ENCODE measurements around the gene CARS2.

Gene CARS2

DNA sequence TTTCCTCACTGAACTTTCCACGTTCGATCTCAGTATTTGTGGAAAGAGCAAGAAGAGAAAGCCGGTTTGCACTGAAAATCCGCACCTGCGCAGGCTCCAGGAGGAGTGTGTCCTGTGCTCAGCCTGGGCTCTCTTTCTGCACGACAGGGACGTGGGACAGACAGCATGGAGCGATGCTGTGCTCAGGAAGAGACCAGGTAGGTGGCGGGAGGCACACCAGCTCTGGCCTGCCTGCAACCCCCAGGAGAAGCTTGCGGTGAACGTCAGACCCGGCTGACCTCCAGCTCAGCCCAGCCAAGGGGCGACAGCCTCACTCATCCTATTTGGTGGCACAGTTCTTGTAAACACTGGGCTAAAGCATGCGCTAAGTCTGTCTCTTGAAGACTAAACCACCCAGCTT, 54.6 kb downstream of the CARS2 start:
- H3K27me3 ChIP-seq: no peaks in the 10 kb centered on the region
- no peak for DNase-seq
- no peak overlapping the region for H3K4me3 ChIP-seq (ENCODE audit: low read depth, low read length)
- TF ChIP-seq, protein P1, sequence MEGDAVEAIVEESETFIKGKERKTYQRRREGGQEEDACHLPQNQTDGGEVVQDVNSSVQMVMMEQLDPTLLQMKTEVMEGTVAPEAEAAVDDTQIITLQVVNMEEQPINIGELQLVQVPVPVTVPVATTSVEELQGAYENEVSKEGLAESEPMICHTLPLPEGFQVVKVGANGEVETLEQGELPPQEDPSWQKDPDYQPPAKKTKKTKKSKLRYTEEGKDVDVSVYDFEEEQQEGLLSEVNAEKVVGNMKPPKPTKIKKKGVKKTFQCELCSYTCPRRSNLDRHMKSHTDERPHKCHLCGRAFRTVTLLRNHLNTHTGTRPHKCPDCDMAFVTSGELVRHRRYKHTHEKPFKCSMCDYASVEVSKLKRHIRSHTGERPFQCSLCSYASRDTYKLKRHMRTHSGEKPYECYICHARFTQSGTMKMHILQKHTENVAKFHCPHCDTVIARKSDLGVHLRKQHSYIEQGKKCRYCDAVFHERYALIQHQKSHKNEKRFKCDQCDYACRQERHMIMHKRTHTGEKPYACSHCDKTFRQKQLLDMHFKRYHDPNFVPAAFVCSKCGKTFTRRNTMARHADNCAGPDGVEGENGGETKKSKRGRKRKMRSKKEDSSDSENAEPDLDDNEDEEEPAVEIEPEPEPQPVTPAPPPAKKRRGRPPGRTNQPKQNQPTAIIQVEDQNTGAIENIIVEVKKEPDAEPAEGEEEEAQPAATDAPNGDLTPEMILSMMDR (IDR thresholded peaks at IDR 0.05; ENCODE audit: low read depth, low read length): no peak
- H3K4me1 ChIP-seq: no peaks in the 10 kb centered on the region
- peaks cover 9% of the 10 kb centered on the region for H3K36me3 ChIP-seq
- no peaks in the 10 kb centered on the region for H3K9me3 ChIP-seq

DNA sequence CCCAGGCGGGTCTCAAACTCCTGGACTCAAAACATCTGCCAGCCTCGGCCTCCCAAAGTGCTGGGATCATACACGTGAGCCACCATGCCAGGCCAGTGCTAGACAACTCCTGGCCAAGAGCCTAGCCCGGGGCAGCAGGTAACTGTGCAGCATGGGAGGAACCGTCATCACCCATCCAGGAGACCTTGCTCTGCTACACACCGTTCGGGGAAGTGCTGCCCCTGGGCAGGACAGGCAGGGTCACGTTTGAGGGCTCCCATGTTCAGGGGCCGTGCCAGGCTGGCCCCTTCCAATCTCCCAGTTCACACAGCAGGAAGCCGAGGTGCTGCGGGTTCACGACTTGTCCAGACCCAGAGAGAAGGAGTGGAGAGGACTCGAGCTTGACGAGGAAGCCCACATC, 55.5 kb downstream of the CARS2 start:
- Histone ChIP-seq H3K4me3 (ENCODE audit: low read depth, low read length) (no peak overlapping the region), H3K36me3 (peaks cover 4% of the 10 kb centered on the region), H3K4me1 (no peaks in the 10 kb centered on the region), H3K9me3 (no peaks in the 10 kb centered on the region), H3K27me3 (no peaks in the 10 kb centered on the region)
- no peak for DNase-seq
- TF ChIP-seq, protein P1 (IDR thresholded peaks at IDR 0.05; ENCODE audit: low read depth, low read length): no peak

DNA sequence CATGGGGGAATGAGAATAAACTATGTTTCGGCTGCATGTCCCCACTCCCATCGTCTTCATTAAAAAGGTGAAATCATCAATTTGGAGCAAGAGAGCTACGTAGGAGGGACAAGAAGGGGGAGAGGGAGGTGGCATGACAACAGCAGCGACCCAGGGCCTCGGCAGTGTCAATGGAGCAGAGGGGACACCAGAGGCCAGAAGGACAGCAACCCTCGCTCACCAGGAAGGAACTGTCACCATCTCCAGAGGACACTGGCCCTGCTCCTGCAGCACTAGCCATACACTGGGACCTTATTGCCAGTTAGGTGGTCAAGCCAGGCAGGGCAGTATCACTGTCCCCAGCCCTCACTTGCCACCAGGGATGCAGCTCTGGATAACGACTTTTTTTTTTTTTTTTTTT, 56.4 kb downstream of the CARS2 start:
- H3K36me3 ChIP-seq: peaks cover 3% of the 10 kb centered on the region
- TF ChIP-seq, protein P1 (IDR thresholded peaks at IDR 0.05; ENCODE audit: low read depth, low read length): no peak
- no peak for DNase-seq
- no peaks in the 10 kb centered on the region for H3K27me3 ChIP-seq
- no peaks in the 10 kb centered on the region for H3K9me3 ChIP-seq
- H3K4me3 ChIP-seq (ENCODE audit: low read depth, low read length): no peak overlapping the region
- no peaks in the 10 kb centered on the region for H3K4me1 ChIP-seq

DNA sequence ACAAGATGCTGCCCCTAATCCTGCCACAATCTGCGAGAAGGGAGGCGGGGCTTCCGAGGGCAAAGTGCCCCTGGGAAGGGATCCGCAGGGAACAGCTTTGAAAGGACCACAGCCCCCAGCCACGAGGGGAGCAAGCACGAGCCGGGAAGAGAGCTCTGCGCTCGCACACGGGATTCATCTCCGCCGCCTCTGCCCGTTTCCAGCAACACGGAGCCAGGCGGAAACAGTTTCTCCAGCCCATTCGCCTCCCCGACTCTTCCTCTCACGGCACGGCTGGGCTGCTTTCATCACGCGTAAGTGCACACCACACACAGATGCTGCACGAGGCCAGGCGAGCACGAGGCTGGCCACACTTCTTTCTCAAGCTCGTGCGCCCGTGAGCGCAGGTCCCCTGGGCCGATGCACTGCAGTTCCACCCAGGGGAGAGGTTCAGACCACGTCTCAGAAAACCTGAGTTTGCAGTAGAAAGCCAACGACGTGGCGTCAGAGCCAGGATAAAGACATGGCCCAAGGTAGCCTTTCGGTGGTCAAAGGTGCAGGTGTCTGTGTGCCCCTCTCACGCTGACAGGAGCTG, 57.0 kb downstream of the CARS2 start:
- no peaks in the 10 kb centered on the region for H3K4me1 ChIP-seq
- peaks cover 6% of the 10 kb centered on the region for H3K36me3 ChIP-seq
- no peaks in the 10 kb centered on the region for H3K9me3 ChIP-seq
- no peak for DNase-seq
- H3K27me3 ChIP-seq: no peaks in the 10 kb centered on the region
- H3K4me3 ChIP-seq (ENCODE audit: low read depth, low read length): no peak overlapping the region
- TF ChIP-seq, protein P1 (IDR thresholded peaks at IDR 0.05; ENCODE audit: low read depth, low read length): no peak

DNA sequence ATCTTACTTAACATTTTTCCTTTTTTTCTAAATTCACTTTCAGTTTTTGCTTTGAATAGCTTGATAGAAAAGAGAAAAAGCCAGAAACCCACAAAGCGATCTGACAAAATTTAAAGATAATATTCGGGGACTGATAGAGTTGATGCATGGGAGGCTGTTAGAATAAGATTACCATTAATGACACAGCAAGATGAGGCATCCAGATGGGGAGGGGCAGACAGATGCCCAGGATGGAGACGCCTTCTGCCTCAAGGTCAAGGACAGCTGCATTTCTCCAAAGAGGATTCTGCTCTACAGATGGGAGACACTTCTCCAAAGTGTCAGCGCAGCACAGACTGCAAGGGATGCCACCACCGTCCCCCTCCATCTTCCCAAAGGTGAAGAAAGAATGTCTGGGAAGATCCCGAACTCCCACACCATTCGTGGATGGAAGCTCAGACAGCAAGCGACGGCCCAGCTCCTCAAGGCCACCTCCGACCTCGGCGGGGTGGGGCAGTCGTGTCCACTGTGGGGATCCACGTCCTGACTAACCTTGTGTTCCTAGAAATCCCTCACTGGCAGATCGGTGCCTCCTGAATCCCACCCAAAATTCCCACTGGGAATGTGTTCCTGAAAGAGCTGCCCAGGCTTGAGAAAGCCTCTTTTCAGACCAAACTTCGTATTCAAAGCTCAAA, 57.6 kb downstream of the CARS2 start:
- Histone ChIP-seq H3K4me1 (no peaks in the 10 kb centered on the region), H3K36me3 (peaks cover 12% of the 10 kb centered on the region), H3K9me3 (no peaks in the 10 kb centered on the region), H3K4me3 (ENCODE audit: low read depth, low read length) (no peak overlapping the region), H3K27me3 (no peaks in the 10 kb centered on the region)
- TF ChIP-seq, protein P1 (IDR thresholded peaks at IDR 0.05; ENCODE audit: low read depth, low read length): no peak
- DNase-seq: no peak

DNA sequence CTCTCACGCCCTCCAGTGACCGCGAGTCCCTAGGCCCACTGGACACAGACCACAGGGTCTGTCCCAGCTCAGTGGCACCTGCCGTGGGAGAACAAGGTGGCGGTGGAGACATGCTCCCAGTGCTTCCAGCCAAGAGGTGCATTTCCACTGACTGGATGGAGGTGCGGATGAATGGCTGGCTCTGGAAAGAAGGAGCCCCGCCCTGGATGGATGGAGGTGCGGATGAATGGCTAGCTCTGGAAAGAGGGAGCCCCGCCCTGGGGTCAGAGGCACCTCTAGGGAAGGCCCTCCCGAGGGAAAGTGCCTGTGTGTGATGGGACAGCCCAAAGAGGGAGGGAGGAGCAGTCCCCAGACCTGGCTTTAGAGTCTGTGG, 58.6 kb downstream of the CARS2 start:
- Histone ChIP-seq H3K9me3 (no peaks in the 10 kb centered on the region), H3K36me3 (peaks cover 20% of the 10 kb centered on the region), H3K4me1 (no peaks in the 10 kb centered on the region), H3K4me3 (ENCODE audit: low read depth, low read length) (no peak overlapping the region), H3K27me3 (no peaks in the 10 kb centered on the region)
- no peak for DNase-seq
- TF ChIP-seq, protein P1 (IDR thresholded peaks at IDR 0.05; ENCODE audit: low read depth, low read length): no peak
